Dedifferentiated amniotic fluid mesenchymal stem cell (primary cell): ENCODE data around the gene BTNL9.
"Not testable (repeated sequence)": the region's sequence is repeated elsewhere in the genome, so short reads cannot be mapped to it uniquely, and the experiment has no call there.

Experiments used
- DNase-seq: peaks from one replicate; pipeline ENCODE4 v3.0.0-alpha.2; 2016; ENCODE audit errors: extremely low spot score

Gene BTNL9

DNA sequence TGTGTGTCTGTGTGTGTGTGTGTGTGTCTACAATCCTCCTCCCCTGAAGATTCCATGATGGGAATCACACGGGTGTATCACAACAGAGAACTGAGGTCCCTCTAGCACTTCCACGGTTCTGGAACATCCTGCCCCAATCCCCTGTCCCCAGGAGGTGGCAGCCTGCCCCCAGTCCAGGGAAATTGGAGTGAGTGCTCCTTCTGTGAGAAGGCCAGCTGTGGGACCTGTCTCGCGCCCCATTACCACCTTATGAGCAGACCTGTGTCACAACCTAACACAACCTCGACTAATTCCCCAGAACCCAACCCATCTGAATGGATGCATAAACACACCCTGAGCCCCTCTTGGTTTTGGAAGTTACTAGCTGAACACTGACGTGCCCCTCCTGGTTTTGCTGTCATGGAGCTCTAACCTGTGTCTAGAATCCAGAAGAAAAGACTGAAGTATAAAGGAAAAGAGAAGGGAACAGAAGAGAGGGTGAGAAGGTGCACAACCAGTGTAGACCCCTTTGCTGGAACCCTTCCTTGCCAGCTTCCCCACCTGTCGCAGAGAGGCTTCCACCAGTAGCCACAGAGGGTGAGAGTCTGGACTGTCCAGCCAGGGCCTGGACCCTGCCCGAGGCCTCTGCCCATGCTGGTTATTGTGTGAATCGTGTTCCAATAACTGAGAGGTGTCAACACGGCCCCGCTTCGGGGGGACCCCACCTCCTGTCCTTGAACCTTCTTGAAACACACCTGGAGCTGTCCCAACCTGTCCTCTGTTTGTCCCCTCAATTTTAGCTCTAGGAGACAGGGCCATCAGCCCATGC, 3.4 kb downstream of the BTNL9 start:
- no peak for DNase-seq

DNA sequence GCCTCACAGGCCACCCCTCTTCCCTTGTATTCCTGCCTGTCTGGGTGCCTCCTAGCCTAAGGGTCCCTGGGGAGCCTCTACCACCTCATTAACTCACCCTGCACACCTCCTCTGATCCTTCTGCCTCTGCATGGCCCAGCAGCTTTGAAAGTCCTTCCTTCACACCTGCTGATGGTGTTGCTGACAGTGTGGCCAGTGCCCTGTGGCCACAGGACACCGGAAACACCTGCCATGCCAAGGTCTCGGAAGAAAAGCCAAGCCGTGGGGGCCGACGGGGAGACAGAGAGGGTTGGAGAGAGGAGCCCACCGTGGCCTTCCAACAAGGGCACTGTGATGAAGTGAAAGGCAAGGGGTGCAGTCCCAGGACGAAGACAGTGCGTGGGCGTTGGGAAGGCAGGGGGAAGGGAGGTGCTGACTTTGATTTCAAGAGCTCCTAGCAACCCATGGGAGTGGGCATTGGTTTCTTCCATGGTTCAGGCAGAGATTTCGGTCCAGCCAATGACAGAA, 4.1 kb downstream of the BTNL9 start:
- DNase-seq = no peak

DNA sequence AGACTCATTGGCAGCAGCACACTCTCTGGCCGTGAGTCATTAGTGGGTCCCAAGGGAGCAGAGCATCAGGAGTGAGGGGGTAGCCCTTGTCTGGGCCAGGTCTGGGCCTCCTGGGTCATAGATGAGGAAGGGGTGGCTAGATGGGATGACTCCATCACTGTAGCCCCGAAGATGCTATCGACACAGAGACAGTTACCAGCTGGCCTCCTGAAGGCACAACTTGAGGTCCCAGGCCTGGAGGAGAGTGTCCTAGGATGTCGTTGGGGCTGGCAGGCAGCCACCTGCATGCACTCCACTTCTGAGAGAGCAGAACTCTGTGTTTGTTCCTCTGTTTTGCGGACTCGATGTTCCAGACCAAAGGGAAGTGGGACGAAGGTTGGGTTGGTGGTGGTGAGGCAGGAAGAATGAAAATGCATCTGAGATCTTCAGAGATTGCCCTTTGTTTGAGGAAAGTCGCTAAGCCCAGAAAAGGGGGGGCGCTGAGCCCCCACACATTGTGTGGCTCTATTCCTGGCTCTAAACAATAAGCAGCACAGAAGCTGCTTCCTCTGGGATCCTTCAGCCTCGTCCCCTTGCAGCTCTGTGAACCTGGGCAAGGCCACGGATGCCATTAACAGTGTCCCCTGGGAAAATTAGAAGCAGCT, 4.7 kb downstream of the BTNL9 start:
- no peak for DNase-seq

DNA sequence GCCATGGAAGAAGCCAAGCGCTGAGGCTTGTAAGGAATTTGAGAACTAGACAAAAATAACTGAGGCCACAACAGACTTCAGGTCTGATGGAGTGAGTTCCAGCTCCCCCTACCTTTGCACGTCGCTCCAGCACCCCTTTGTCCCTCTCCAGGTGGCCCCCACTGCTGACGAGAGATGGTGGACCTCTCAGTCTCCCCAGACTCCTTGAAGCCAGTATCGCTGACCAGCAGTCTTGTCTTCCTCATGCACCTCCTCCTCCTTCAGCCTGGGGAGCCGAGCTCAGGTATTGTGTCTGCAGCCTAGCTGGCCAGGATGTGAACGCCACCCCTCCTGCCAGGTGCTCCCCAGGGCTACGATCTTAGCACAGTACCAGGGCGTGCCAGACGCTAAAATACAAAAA, 5.2 kb downstream of the BTNL9 start:
- DNase-seq = no peak

DNA sequence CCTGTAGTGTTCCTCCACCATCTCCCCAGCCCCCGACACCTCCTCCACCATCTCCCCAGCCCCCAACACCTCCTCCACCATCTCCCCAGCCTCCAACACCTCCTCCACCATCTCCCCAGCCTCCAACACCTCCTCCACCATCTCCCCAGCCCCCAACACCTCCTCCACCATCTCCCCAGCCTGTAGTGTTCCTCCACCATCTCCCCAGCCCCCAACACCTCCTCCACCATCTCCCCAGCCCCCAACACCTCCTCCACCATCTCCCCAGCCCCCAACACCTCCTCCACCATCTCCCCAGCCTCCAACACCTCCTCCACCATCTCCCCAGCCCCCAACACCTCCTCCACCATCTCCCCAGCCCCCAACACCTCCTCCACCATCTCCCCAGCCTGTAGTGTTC, 5.8 kb downstream of the BTNL9 start:
- not testable (repeated sequence) for DNase-seq

DNA sequence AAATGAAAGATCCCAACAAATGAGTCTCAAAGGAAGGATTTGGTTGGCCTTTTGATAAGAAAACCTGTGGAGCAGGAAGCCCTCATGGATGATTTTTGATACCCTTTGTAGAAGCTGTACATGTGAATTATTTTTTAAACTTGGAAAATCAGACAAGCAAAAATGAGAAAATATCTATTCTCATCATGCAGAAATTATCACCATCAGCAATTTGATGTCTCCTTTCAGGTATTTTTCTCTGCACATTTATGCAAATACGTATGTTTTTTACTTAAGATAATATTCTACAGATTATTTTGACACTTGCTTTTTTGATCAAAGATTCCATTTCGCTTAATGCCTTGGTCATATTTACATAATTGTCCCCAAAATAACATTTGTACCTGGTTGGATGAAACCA, 7.2 kb downstream of the BTNL9 start:
- no peak for DNase-seq

DNA sequence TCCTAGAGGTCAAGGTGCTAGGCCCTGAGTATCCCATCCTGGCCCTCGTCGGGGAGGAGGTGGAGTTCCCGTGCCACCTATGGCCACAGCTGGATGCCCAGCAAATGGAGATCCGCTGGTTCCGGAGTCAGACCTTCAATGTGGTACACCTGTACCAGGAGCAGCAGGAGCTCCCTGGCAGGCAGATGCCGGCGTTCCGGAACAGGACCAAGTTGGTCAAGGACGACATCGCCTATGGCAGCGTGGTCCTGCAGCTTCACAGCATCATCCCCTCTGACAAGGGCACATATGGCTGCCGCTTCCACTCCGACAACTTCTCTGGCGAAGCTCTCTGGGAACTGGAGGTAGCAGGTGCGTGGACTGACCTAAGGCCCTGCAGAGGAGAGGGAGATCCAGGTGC, 7.9 kb downstream of the BTNL9 start:
- DNase-seq = no peak

DNA sequence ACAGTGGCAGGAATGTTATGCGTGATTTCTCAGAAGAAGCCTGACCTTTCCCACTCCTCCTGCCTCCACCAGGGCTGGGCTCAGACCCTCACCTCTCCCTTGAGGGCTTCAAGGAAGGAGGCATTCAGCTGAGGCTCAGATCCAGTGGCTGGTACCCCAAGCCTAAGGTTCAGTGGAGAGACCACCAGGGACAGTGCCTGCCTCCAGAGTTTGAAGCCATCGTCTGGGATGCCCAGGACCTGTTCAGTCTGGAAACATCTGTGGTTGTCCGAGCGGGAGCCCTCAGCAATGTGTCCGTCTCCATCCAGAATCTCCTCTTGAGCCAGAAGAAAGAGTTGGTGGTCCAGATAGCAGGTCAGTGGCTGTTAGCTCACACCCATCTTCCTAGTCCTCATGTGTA, 9.9 kb downstream of the BTNL9 start:
- no peak for DNase-seq

DNA sequence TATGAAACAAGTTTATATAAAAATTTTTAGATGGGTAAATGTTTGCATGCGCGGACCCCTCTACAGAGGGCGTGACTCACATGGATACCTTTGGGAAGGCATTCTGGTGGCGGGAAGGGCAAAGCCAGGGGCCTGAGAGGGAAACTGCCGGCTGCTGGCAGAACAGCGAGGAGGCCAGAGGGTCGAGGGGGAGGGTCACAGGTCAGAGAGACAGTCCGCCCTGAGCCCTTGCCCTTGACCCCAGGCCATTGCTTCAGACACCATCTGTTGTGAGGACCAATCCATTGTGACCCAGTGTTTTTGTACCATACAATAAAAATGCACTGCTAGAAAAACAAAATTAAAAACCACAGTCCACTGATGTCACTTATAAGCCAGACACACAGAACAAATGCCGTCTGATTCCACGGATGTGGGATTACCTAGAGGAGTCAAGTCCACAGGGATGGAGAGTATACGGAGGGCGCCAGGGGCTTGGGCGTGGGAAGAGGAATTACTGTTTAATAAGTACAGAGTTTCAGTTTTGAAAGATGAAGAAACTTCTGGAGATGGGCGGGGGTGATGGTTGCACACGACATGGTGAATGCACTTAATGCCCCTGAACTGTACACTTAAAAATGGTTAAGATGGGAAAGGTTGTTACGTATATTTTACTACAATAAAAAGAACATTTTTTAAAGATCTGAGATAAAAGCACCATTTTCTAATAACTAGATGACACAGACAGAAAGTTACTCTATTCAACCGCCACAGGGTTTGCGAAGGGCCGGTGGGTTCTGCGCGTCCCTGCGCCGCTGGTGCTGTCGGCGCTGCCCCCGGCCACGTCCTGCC, 12.0 kb downstream of the BTNL9 start:
- no peak for DNase-seq

DNA sequence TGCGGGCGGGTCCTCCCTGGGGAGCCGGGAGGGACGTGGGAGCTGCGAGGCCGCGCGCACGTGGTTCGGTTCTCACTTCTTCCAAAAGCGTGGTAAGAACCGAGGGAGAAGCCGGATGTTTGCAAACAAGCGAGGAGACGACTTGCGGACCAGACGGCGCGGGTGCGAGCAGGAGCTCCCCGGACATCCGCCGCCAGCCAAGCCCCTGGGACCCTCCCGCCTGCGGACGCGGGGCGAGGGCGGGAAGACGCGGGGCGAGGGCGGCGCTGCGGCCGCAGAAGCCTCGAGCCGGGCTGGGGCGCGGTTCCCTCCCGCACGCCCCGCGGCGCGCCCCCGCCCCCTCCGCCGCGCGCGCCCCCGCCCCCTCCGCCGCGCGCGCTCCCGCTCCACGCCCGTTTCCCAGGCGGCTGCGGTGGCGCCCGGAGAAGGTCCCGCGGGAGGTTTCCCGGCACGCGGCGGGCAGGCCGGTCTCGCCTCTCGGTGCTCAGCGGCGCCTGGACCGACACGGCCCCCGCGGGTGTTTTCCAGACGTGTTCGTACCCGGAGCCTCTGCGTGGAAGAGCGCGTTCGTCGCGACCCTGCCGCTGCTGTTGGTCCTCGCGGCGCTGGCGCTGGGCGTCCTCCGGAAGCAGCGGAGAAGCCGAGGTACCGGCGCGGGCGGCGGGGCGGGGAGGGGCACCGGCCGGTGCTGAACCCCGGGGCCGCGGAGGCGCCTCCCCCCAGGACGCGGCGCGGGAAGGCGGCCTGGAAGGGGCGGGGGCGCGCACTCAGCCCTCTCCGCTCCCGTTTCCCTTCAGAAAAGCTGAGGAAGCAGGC, 12.8 kb downstream of the BTNL9 start:
- no peak for DNase-seq

DNA sequence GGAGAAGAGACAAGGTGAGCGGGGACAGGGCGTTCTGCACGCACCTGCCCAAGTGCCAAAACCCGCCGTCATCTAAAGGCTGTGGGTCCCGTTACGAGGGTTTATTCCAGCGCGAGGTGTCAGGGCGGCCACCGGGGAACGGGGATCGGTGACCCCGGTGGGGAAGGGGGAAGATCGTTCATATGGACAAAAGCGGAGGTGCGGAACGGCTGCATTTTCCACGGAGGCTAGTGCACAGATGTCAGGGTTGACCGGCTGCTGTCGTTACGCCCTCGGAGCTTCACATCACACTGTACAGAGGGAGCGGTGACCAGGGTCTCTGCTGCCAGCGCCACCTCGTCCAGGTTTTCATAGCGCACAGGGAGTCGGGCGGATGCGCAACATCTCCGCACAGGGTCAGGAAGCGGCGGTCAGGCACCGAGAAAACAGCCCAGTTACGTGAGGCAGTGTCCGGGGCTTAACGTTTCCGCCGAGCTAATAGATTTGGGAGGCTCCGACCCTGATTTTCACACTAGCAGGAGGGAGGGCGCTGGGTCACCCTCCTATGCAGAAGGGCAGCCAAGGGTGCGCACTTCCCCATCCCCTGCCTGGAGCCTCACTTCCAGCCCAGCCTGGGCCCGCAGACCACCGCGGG, 13.5 kb downstream of the BTNL9 start:
- DNase-seq = no peak

DNA sequence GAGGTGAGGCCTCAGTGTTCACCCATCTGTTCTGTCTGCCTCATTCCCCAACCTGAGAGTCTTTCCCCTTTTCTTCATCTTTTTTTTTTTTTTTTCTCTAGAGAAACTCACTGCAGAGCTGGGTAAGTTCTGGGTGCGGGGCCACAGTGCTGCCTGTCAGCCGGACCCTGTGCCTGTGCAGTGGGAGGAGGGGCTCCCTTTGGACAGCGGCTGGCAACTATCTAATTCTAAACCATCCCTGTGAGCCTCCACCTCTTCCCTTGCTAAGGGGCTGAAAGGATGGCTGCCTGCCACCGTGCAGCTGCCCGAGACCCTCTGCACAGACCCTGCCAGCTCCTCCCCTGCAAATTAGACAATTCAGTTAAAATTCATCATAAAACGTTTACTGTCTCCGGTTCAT, 14.1 kb downstream of the BTNL9 start:
- no peak for DNase-seq

DNA sequence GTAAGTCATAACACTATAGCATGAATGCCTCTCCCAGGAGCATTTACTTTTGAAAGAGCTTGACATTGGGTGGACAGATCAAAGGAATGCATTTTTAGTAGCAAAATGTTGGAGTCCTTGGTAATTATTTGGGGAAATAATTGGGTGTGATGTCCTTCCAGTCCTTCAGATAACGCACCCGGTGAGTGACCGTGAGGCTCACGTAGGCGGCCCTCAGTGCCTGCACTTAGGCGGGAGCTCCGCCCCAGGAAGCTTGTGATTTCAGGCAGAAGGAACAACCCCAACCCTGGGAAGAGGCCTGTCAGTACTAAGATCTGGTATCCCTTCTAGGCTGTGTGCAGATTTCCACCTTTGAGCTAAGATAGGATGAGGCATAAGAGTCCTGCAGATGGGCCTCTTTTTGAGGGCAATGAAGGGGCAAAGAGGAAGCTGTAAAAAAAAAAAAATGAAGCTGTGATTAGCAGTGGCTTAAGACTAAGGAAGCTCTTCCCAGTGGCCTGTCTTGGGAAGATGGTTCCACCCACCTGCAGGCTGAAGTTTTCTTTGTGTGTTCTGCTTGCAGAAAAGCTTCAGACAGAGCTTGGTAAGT, 14.9 kb downstream of the BTNL9 start:
- DNase-seq = no peak

DNA sequence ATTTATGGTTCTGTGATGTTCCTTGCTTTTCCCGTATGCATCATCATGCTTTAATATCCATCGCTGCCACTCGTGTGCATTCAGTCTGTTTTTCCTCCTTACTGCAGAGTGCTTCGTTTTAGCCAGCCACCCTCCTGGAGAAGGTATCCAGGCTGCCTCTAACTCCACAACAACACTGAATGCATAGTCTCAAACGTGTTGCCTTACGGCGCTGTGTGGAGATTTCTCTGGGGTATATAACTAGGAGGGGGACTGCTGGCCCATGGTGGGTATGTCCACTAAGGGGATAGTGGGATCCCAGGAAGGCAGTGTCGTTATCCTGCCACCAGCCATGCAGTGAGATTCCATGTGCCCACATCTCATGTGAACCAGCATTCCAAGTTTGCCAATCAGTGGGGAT, 16.4 kb downstream of the BTNL9 start:
- DNase-seq = no peak

DNA sequence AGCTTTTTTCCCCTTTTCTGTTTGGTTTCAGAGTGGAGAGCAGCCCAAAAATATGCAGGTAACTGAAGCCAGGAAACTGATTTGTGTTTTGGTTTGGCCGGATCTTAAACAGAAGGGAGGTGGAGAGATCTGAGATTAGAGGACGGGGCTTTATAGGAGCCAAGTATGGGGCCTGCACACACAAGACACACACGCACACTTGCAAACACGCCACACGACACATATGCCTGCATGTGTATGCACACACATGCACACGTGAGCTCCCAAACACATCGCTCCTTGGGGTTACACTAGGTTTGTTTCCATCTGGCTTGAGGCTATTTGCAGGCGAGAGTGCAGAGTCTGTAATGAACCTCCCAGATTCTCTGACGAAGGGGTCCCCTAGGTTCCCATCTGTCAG, 18.3 kb downstream of the BTNL9 start:
- no peak for DNase-seq

DNA sequence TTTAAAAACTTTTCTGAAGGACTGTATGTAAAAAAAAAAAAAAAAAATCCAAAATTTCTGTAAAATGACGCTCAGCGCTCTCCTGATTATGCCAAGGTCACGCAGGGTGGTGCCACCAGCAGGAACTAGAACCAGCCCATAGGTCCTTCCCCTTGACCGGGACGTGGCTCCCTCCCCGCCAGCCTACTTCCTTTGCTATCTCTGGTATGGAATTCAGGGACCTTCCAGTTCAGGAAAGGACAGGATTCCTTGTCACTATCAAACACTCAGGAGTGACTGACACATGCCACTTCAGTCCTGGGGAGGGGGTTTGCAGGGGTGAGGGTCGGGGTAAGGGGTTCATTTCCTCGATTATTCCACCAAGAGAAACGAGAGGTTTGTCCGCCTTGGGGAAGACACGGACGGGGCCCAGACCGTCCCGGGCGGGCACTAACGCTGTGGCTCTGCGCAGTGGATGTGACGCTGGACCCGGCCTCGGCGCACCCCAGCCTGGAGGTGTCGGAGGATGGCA, 18.8 kb downstream of the BTNL9 start:
- DNase-seq = no peak

DNA sequence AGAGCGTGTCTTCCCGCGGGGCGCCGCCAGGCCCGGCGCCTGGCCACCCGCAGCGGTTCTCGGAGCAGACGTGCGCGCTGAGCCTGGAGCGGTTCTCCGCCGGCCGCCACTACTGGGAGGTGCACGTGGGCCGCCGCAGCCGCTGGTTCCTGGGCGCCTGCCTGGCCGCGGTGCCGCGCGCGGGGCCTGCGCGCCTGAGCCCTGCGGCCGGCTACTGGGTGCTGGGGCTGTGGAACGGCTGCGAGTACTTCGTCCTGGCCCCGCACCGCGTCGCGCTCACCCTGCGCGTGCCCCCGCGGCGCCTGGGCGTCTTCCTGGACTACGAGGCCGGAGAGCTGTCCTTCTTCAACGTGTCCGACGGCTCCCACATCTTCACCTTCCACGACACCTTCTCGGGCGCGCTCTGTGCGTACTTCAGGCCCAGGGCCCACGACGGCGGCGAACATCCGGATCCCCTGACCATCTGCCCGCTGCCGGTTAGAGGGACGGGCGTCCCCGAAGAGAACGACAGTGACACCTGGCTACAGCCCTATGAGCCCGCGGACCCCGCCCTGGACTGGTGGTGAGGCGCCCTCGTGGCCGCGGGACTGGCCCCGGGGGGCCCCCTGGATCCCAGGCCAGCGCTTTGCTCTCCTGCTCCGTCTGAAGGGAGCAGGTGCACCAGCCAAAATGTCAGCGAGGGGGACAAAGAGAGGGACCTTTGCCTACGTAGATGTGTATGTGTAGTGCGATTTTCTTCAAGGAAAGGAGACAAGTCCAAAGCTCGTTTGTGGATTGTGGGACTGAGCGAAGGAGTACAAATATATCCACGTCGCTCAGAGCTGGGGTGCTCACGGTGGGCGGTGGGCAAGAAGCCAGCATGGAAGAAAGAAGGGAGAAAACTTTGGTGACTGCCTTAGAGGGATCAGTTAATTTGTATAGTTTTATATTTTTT, 19.5 kb downstream of the BTNL9 start:
- no peak for DNase-seq

DNA sequence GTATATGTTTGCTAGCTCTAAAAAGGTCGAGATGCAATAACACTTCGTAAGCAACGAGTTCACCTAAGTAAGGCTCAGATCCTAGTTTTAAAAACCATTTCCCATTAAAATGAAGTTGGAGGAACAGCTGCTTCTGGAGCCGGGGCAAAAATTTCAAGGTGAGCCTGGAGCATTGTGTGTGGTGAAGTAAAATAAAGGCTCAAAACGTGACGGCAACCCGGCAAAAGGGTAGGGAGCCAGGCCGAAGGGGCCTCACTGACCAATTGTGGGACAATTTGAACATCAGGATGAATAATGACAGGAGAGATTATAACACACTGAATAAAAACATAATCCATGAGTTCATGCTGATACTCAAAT, 20.1 kb downstream of the BTNL9 start:
- DNase-seq = no peak

DNA sequence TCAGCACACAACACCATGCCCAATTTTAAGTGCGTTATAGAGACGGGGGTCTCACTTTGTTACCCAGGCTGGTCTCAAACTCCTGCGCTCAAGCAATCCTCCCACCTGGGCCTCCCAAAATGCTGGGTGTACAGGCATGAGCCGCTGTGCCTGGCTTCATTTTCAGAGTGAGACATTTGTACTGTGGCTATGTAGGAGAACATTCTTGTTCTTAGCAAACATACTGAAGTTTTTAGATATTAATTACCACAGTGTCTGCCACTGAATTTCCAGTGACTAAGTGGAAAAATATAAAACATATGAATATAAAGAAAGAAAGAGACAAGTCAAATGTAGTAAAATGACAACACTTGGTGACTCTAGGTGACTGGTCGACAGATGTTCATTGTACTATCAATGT, 20.9 kb downstream of the BTNL9 start:
- no peak for DNase-seq

DNA sequence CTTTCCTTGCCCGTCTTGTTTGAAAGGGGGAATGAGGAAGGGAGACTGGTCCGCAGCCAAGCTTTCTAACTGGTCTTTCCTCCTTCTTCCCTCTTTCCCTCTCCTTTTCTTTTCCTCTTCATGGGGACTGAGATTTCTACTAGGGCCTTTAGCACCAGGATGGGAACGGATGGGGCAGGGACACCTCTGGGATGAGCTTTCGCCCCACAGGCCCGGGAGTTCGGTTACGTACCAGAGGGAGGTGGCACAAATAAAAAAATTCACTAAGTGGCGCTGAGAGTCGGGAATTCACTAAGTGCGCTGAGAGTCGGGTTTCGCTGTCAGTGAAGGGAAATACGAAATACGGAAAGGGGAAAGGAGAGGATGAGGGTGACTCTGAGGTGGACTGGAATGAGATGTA, 21.6 kb downstream of the BTNL9 start:
- DNase-seq = no peak
